Right lobe of liver (tissue), 6 donors: ENCODE measurements around the gene CD164L2. TPM values are rescaled to one million over a fixed set of nuclear protein-coding genes. Genes with fewer than 3 reads are reported as not detected.

Experiments used
- ATAC-seq, 4 donors: fragments of 200-7000 bp; cut with Tn5 transposase; one replicate each; pipeline ENCODE4 v1.9.1; 2020; ENCODE audit warnings: mild to moderate bottlenecking in 4 of 4, moderate library complexity in 4 of 4
- DNase-seq, 3 donors: peaks; one replicate each; pipeline ENCODE4 v3.0.0-alpha.2; 2020
- H3K27ac ChIP-seq, 3 donors: fragments of 200-600 bp; one replicate each; pipeline ENCODE4 v1.8.0; 2022
- H3K27me3 ChIP-seq, 2 donors: fragments of 200-600 bp; one replicate each; pipeline ENCODE4 v1.8.0; 2022
- H3K36me3 ChIP-seq, 4 donors: fragments of 200-600 bp; sonication (generic) in 1 of 4; one replicate each; pipeline versions ENCODE4 v1.5.1 to v1.8.0; 2017 to 2022; ENCODE audit warnings: control low read depth in 1 of 4
- H3K4me1 ChIP-seq, 4 donors: fragments of 200-600 bp; sonication (generic) in 1 of 4; one replicate each; pipeline versions ENCODE4 v1.5.1 to v1.8.0; 2017 to 2022; ENCODE audit warnings: control low read depth in 1 of 4
- H3K4me3 ChIP-seq, 3 donors: fragments of 200-600 bp; one replicate each; pipeline ENCODE4 v1.8.0; 2022
- H3K9me3 ChIP-seq, 4 donors: fragments of 200-600 bp; sonication (generic) in 1 of 4; one replicate each; pipeline versions ENCODE4 v1.5.1 to v1.8.0; 2017 to 2022; ENCODE audit warnings: control low read depth in 1 of 4
- POLR2A ChIP-seq: fragments of 450-650 bp; IDR thresholded peaks from one replicate; pipeline ENCODE4 v1.6.1; 2017; ENCODE audit warnings: antibody characterized with exemption, mild to moderate bottlenecking
- WGBS: methylation state at CpG from one replicate; pipeline ENCODE4 v1.1.6; 2018; ENCODE audit warnings: low coverage, low lambda C conversion rate; ENCODE audit not compliant: insufficient coverage; ENCODE audit errors: missing lambda C conversion rate; 5-methylcytosine and 5-hydroxymethylcytosine counted together
- intact Hi-C, 2 donors: fragments of 100-400 bp; cut with DNase I; formaldehyde crosslinking; loops; one replicate each; pipeline versions ENCODE4 v1.11.2 to v1.14.1; 2022
- total RNA-seq, 6 experiments: library from RNA; depleted of rRNA in 2 of 6; stranded (reverse); fragments of >200 nt in 2 of 6; fragmentation: NEBNext Ultra II Directional in 3 of 6; extraction: Animal tissue kit (Norgen Biotek cat#: 25700) in 3 of 6; gene quantifications; one replicate each; pipeline versions ENCODE4 v1.1.0 to v1.2.4, GENCODE V29; 2016 to 2023
- TF ChIP-seq, protein P1 (sequence below), 4 donors: fragments of 200-600 bp in 3 of 4; fragments of 450-650 bp in 1 of 4; IDR thresholded peaks; one replicate each; pipeline versions ENCODE4 v1.5.1 to v1.8.0; 2016 to 2022; ENCODE audit warnings: antibody characterized with exemption in 4 of 4, mild to moderate bottlenecking in 2 of 4
- donor health status: DM: no; HTN: yes; CAD: no.
- donor health status: DM: no; HTN: no; CAD: no.
- donor health status: DM: no; HTN: no; CAD: no.
- donor health status: DM: no; HTN: yes; CAD: no.
- donor health status: DM: no; HTN: yes; CAD: no.

CD164L2 gene
- total RNA-seq, 6 experiments from 2014 or later, result 0.86 TPM; not detected in 5

DNA sequence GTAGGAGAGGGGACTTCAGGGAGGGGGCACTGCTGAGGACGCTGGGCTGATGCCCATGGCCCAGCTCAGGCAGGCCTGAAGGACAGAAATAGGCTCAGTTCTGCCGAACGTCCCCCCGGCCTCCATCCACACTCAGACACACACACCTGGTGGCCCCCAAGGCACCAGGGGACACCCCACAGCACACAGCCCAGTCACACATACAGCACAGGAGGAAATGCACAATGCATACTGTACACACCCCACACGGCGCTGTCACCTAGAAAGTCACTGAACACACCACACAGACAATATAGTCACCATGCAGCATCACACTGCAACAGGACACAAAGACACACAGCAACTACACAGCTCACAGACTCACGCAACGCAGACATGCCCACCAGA lies 40.7 kb downstream of the CD164L2 start:
- Histone ChIP-seq H3K27ac (peak overlapping the region in 1 of 3 donors; percentile 62), H3K4me3 (peak overlapping the region in 2 of 3 donors; percentile 0 to 21), H3K4me1 (no peaks in the 10 kb centered on the region), H3K27me3 (no peaks in the 10 kb centered on the region), H3K9me3 (no peaks in the 10 kb centered on the region), H3K36me3 (no peaks in the 10 kb centered on the region)
- intact Hi-C loops, result no loop called here
- DNase-seq, result no peak
- TF ChIP-seq, protein P1, sequence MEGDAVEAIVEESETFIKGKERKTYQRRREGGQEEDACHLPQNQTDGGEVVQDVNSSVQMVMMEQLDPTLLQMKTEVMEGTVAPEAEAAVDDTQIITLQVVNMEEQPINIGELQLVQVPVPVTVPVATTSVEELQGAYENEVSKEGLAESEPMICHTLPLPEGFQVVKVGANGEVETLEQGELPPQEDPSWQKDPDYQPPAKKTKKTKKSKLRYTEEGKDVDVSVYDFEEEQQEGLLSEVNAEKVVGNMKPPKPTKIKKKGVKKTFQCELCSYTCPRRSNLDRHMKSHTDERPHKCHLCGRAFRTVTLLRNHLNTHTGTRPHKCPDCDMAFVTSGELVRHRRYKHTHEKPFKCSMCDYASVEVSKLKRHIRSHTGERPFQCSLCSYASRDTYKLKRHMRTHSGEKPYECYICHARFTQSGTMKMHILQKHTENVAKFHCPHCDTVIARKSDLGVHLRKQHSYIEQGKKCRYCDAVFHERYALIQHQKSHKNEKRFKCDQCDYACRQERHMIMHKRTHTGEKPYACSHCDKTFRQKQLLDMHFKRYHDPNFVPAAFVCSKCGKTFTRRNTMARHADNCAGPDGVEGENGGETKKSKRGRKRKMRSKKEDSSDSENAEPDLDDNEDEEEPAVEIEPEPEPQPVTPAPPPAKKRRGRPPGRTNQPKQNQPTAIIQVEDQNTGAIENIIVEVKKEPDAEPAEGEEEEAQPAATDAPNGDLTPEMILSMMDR (IDR thresholded peaks at IDR 0.05), result no peak
- TF ChIP-seq POLR2A, result no peak
- WGBS, result 66% methylated on average over 6 of the region's 8 CpGs
- peak in 2 of 4 donors; percentile 13 to 24 for ATAC-seq

DNA sequence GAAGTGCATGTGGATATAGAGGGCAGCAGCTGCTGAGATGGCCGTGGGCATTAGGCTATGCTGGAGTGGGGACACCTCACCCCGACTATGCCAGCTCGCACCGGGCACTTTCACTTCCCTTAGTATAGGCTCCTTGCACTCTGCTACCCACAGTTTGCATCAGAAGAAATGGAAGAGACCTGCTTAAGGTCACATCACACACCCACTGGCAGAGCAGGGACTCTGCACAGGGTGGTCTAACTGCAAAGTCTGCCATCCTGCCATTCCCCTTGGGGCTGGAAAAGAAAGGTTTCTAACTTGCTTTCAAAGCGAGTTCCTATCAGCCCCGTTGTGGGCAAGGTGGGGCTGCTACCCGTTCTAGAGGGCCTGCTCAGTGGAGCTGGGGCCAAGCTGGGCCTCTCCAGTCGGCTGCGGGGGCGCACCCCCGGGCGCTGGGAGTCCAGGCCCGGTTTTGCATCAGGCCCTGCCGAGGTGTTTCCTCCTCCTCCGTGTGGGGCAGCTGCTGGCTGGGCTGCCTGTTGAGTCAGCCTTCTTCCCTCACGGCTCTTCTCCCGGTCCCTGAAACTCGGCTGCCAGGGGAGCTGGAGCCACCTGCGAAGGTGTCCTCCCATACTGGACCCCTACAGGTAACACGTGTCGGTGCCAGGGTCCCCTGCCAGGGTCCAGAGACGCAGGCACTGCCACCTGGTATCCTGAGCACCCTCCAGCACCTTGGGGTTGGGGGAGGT lies 41.4 kb downstream of the CD164L2 start, which contains the start of gene SYTL1:
SYTL1 (plus strand) TSS at position 498 of the 728 bp plus-strand sequence. CDS start 3,313 bp downstream, outside the sequence.
- WGBS, result 46% methylated on average over 3 of the region's 22 CpGs
- TF ChIP-seq, protein P1 (IDR thresholded peaks at IDR 0.05), result no peak
- TF ChIP-seq POLR2A, result no peak
- intact Hi-C loops, result no loop called here
- no peaks in the 10 kb centered on the region for H3K9me3 ChIP-seq
- DNase-seq, result peak in 1 of 3 donors; percentile 49
- H3K4me3 ChIP-seq, result peak within 1 kb of the TSS in 2 of 3 donors; percentile 0 to 21
- no peaks in the 10 kb centered on the region for H3K27me3 ChIP-seq
- H3K4me1 ChIP-seq, result no peaks in the 10 kb centered on the region
- H3K27ac ChIP-seq, result peak within 1 kb of the TSS in 2 of 3 donors; percentile 22 to 62
- peak; percentile 39 to 56 (median 54) for ATAC-seq
- peaks cover 0 to 2% (median 0%) of the 10 kb centered on the region in 4 donors for H3K36me3 ChIP-seq

DNA sequence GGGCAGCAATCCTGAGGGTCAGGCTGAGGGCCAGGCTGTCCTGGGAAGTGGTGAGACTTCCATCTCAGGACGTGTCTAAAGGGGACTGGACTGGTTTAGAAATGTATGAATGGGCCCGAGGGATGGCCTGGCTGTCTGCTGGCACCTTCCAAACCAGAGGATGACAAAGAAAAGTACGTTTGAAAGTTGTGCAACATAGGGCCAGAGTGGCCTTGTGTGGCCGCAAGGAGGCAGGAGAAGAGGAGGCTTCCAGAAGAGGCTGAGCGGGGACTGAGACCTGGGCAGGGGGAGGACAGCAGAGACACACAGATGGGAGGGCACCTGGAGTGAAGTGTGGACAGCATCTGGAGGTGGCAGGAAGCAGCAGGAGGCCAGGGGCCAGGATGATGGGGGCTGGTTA lies 43.9 kb downstream of the CD164L2 start:
- Histone ChIP-seq H3K4me3 (no peak overlapping the region), H3K27me3 (no peaks in the 10 kb centered on the region), H3K36me3 (peaks cover 0 to 17% (median 5%) of the 10 kb centered on the region in 4 donors), H3K4me1 (no peaks in the 10 kb centered on the region), H3K27ac (no peak overlapping the region), H3K9me3 (no peaks in the 10 kb centered on the region)
- DNase-seq, result no peak
- no peak for ATAC-seq
- 53% methylated on average over 5 of the region's 5 CpGs for WGBS
- no peak for TF ChIP-seq POLR2A
- TF ChIP-seq, protein P1 (IDR thresholded peaks at IDR 0.05), result no peak
- intact Hi-C loops, result no loop called here

DNA sequence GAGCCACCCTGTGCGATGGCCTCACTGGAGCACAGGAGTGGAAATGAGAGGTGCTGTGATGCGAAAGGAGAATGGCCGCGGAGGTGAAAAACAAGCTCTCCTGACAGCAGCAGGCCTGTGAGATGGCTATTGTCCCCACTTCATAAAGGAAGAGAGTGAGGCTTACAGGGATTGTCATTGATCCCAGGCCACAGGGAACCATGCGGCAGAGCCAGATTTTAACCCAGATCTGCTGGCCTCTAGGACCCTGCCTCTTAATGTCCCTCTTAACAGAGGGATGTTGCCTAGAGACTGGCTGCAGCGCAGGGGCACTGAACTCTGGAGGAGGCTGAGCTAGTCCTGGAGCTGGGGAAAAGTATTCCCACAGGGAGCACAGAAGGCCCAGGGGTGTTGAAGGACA lies 44.4 kb downstream of the CD164L2 start:
- intact Hi-C loops, result no loop called here
- H3K4me3 ChIP-seq, result no peak overlapping the region
- TF ChIP-seq POLR2A, result no peak
- TF ChIP-seq, protein P1 (IDR thresholded peaks at IDR 0.05), result no peak
- H3K36me3 ChIP-seq, result peaks cover 0 to 21% (median 7%) of the 10 kb centered on the region in 4 donors
- H3K27ac ChIP-seq, result no peak overlapping the region
- H3K27me3 ChIP-seq, result no peaks in the 10 kb centered on the region
- 67% methylated on average over 1 of the region's 6 CpGs for WGBS
- ATAC-seq (no peak), DNase-seq (no peak)
- no peaks in the 10 kb centered on the region for H3K4me1 ChIP-seq
- no peaks in the 10 kb centered on the region for H3K9me3 ChIP-seq
